Midbrain (tissue), 1 donor: Measurements from ENCODE around the gene NDUFS2.

Experiments
- DNase-seq: peaks from one replicate; lab custom pipeline; 2025; lab: John Stamatoyannopoulos, UW

NDUFS2 gene

DNA sequence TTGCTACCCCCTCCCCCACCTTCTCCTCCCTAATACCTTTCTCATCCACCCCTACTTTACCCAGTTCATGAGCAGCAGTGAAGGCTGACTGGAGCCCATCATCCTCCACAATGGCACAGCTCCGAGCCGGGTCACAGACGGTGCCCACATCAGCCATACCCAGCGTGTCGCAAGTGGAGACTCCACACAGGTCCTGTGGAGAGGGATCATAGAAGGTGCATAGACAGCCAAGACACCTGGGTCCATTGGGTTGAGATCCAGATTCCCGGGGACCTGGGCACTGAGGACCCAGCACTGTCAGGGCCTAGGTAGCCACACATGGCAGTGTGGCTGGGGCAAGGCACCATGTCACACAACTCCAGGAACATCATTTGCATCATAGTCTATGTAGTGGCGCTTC is 6.1 kb upstream of the NDUFS2 start:
- no peak for DNase-seq

DNA sequence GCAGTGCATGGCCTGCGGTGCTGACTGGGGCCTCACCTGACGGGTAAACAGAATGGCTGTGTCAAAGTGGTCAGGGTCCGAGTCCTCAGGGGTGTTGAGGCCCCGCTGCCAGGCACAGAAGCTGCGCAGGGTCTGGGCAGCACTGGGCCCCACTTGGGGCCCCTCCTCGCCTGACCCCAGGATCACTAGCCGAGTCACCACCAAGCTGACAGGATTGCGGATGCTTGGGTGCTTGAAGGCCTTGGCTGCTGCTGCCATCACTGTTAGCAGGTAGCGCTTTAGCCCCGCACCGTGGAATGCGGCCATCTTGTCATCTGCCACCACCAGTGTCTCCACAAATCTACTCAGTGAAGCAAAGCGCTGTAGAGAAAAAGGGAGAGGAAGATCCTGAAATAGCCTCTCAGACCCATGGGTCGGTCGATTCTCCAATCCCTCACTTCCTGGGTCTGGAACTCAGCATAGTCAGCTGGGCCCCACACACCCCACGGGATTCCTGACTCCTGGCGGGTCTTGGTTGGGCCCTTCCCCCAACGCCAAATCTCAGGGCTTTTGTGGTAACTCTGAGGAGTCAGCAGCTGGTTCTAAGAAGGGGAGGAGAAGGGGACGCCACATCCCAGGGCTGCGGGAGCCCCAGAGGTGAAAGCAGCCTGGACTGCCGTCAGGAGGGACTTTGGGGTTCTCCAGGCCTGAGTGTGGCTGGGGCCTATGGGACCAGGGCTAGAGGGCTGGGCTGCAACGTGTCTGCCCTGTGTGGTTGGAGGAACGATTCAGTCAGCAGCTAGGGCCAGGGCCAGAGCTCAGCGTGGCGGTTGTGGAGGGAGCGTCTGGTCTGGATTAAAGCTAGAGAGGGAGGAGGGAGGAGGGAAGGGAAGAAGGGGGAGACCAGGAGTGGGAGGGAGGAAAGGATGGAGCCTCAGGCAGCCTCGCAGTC is 5.4 kb upstream of the NDUFS2 start:
- peak; percentile 19 for DNase-seq

GRCh38 chr1:161197560-161198193 is 4.5 kb upstream of the NDUFS2 start:
- no peak for DNase-seq

- DNase-seq = peak; percentile 67
Observed at GRCh38 chr1:161198194-161198896, 3.8 kb upstream of the NDUFS2 start.

DNA sequence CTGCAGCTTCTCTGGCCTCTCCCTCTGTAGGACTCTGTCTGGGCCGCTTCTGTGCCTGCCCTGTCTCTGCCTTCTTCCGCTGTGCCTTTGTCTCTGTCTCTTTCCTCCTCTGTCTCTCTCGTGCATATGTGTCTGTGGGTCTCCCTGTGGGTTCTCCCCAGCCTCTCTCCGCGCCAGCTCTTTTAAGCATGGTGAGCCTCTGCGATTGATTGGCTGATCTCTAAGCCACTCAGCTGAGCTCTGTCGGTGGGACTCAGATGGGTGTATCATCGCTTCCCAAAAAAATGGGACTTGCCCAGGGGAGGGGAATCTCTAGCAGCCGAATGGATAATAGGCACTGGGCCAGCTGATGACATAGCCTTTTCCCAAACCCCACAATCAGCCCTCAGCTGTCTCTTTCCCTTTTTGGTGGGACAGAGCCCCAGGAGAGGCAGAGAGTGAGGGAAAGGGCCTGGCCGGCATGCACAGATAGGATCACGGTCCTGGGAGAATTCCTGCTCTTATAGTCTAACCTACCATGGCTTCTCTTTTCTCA is 3.2 kb upstream of the NDUFS2 start, which contains the start of gene ADAMTS4:
Gene ADAMTS4 (minus strand): TSS at position 158 of the 535 bp plus-strand sequence. CDS start 427 bp downstream, outside the sequence.
- DNase-seq = peak; percentile 90

- DNase-seq = no peak
Observed at GRCh38 chr1:161199506-161200139, 2.5 kb upstream of the NDUFS2 start.

GRCh38 chr1:161200421-161200991 is 1.7 kb upstream of the NDUFS2 start:
- peak; percentile 82 for DNase-seq

- DNase-seq = peak; percentile 57
Observed at GRCh38 chr1:161200992-161201835, 953 bp upstream of the NDUFS2 start.

DNA sequence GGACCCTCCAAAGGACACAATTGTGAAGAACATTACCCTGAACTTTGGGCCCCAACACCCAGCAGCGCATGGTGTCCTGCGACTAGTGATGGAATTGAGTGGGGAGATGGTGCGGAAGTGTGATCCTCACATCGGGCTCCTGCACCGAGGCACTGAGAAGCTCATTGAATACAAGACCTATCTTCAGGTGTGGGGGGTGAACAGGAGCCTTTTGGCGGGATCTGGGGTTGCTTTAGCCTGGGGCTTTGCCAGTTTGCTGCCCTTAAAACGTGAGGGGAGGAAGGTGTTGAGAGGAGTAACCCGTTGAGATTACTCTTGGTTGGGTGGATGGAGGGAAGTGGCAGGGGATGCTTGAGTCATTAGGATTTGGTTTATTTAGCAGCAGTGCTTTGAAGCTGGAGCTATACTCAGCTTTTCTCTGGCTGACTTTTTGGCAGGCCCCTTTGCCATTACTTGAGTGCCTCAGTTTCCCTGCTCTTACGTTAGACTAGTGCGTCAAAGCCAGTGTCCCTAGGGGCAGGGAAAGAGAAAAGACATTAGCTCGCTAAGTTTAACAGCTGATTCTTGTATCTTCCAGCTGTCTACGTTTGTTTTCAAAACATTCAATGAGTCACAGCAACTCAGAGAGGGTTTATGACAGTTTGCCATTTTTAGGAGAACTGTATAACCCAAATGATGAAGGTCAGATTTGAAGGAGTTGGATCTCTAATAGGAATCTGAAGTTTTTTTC is 4.4 kb downstream of the NDUFS2 start:
- DNase-seq = no peak

- DNase-seq = no peak
Observed at GRCh38 chr1:161207173-161207572, 5.0 kb downstream of the NDUFS2 start.

DNA sequence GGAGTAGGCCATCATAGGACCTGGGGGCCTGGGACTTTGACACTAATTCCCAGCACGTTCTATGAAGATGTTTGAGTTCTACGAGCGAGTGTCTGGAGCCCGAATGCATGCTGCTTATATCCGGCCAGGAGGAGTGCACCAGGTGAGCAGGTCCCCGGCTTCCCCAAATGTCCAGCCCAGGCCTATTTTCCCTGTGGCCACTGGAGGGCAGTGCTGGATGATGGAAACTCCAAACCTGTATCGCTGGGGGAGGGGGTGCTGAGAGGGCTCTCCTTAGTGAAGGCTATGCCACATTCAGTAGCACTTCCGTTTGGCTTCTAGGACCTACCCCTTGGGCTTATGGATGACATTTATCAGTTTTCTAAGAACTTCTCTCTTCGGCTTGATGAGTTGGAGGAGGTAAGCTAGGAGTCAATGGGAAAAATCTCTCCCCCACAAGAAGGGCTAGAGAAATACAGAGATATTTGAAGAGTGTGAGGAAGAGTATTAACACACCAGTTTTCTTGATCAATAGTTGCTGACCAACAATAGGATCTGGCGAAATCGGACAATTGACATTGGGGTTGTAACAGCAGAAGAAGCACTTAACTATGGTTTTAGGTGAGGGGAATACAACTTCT is 7.7 kb downstream of the NDUFS2 start:
- peak; percentile 71 for DNase-seq

DNA sequence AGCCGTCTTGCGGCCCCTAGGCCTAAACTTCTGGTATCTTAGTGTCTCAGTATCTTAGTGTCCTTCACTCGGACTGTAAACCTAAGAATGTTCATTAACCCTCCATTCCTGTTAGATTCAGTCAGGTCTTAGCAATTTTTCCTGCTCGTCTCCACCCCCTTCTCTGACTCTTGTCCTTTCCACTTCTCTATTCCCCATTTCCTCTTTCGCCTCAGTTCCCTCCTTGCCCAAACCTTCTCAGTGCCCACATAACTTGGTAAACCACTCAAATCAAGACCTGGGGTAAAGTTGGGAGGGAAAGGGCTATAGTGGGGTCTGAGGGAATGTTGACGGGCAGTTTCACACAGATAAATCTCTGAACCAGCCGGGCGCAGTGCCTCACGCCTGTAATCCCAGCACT is 12.2 kb downstream of the NDUFS2 start:
- DNase-seq = no peak

GRCh38 chr1:161215076-161215475 is 12.9 kb downstream of the NDUFS2 start, which contains the start of gene FCER1G:
Gene FCER1G (plus strand): TSS chr1:161215295. CDS start chr1:161215322, 27 bp downstream.
- DNase-seq = peak; percentile 16

- no peak for DNase-seq
Observed at GRCh38 chr1:161216945-161217712, 15.0 kb downstream of the NDUFS2 start.

DNA sequence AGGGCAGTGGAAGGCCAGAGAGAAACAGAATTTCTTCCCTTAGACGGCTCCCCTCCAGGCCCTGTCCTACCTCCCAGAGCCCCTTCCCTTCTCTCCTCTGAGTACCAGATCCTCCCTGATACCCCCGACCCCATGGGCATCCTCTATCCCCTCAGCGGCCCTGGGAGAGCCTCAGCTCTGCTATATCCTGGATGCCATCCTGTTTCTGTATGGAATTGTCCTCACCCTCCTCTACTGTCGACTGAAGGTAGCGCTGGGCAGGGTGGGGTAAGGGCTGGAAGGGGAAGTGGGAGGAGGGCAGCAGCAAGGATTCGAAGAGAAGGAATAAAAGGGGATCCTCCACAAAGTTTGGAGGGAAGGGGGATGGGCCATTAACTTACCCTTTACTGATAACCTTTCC is 15.7 kb downstream of the NDUFS2 start:
- no peak for DNase-seq

GRCh38 chr1:161218301-161219077 is 16.3 kb downstream of the NDUFS2 start:
- DNase-seq = no peak

DNA sequence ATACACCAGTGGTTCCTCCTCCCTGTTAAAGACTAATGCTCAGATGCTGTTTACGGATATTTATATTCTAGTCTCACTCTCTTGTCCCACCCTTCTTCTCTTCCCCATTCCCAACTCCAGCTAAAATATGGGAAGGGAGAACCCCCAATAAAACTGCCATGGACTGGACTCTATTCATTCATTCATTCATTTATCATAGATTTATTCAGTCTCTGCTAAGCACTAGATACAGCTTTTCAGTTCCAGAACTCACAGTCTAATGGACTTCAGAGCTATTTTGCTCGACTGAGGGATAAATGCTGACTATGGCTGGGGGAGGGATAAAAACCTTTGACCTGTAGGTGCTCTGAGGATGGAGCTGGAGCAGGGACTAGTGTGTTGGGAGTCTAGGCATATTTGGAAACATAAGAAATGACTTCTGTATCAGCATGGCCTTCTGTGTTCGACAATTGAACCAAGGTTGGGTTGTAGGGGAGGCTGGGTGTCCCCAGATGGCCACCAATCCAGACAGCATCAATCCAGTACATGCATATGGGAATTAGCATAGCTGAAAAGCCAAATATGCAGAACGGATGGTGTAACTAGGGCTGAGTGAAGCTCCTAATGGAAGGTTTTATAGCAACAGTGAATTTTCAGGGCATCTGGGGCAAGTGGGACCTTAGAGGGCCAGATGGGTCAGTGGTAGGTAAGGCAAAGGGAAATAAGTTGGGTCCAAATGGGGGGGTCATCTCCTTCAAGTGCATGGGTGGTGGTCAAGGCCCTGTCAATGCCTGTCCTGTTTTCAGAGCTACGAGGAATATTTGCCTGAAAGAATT is 17.1 kb downstream of the NDUFS2 start:
- no peak for DNase-seq
